LoVo (cell line): Measurements from ENCODE around the gene NDRG3.
A peak's percentile ranks its signal among the peaks of the same experiment; 100 is the strongest.
"Not testable (repeated sequence)": the region's sequence is repeated elsewhere in the genome, so short reads cannot be mapped to it uniquely, and the experiment has no call there.

Experiments used
- DNase-seq: peaks from one replicate; pipeline ENCODE4 v3.0.0-alpha.2; 2016; ENCODE audit warnings: low spot score

NDRG3 gene

GRCh38 chr20:36760647-36761046 lies 14.8 kb upstream of the NDRG3 start:
- no peak for DNase-seq

DNA sequence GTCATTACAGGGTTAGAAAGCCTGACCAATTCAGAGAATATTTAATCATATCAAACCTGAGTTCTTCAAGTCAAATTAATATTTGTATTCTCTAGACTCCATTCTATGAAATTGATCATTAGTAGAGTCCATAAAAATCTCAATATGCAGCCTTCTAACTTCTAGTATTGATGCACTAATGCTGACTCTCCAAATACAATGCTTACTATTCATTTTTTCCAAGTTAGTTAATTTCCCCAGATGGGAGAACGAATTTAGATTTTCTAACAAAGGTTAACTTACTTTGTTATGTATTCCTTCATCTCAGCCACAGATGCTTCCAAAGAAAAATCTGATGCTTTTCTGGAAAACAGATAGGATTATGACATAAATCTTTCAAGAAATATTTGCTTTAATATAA lies 12.4 kb upstream of the NDRG3 start:
- DNase-seq, result no peak

DNA sequence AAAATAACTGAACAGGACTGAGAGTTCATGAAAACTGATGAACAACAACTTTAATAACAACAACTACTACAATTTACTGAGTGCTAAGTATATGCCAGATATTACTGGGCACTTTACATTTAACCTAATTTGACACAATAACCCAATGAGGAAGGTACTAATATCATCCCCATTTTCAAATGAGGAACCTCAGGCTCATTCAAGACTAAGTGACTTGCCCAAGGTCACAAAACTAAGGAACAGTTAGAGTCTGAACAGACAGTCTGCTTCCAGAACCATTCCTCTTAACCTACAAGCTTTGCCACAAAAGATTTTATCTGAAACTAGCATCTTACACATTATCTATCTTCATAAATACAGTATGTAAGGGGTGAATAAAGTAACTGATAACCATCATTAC lies 10.6 kb upstream of the NDRG3 start:
- no peak for DNase-seq

GRCh38 chr20:36754656-36755222 lies 8.8 kb upstream of the NDRG3 start:
- peak; percentile 31 for DNase-seq

DNA sequence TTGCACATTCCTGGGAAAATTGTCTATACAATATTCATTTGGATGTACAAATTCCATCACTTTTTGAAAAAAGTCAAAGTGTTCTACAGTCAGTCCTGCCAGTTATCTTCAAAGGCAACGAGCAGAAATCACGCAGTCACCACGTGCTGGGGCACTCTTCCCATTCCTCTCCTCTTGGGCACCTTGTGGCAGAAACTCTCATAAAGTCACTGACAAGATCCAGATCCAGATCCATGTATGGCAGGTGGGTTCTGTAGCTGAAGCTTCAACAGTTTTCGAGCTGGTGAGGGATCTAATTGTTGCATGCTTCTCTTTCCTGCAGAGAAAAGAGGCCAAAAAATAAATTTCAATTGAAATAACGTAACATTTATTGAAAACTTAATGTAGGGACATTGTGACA lies 6.7 kb upstream of the NDRG3 start:
- no peak for DNase-seq

GRCh38 chr20:36745234-36745926 lies 510 bp downstream of the NDRG3 start:
- peak; percentile 7 for DNase-seq

GRCh38 chr20:36744764-36745191 lies 1.1 kb downstream of the NDRG3 start:
- DNase-seq, result no peak

DNA sequence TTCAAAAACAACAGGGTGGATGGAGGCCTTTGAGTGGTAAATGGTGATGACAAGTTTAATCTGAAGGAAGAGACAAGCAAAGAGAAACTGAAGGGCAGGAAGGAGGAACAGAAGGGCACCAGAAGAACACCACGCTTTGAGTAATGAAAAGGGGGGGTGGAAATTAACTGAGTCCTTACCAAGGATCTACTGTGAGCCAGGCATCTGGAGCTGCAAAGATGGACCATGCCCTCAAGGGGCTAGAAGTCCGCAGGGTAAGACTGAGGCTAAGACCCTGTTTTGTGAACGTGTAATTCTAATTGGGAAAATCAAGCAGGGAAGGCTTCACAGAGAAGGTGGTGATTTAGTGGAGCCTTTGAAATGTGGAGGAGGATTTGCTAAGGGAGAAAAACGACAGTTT lies 1.6 kb downstream of the NDRG3 start:
- no peak for DNase-seq

GRCh38 chr20:36742558-36742957 lies 3.3 kb downstream of the NDRG3 start:
- DNase-seq, result no peak

- DNase-seq, result no peak
Observed at GRCh38 chr20:36741072-36741471, 4.8 kb downstream of the NDRG3 start.

GRCh38 chr20:36737183-36737499 lies 8.7 kb downstream of the NDRG3 start:
- no peak for DNase-seq

DNA sequence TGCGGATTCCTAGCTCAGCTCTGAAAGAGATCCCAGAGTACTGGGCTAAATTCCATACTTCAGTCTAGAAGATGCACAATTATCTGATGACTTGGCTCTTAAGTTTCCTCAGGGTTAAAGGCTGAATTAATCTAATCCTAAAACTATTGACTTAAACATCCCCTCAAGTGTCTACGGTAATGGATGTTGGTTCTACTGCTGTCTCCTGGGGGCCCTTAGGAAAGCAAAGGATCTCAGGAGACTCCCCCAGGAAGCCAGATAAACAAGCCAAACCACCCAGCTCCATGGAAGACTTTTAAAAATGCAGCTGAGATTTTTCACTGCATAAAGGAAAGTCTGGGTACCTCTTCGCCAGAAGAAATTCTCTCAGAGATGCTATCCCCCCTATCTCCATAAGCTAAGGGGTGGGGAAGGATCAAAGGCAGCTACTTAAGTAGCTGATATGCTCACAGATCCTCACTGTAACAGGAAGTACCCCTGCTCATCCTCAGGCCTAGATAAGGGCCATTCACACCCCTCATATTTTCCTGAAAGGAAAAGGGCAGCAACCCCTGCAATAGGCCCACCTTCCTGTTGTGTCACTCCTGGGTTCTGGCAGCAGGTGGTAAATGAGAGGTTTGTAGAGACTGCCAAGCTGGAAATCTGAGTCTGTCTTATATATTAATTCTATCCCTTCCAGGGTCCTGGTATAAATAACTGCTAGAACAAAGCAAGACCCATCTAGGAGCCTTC lies 9.3 kb downstream of the NDRG3 start:
- no peak for DNase-seq

DNA sequence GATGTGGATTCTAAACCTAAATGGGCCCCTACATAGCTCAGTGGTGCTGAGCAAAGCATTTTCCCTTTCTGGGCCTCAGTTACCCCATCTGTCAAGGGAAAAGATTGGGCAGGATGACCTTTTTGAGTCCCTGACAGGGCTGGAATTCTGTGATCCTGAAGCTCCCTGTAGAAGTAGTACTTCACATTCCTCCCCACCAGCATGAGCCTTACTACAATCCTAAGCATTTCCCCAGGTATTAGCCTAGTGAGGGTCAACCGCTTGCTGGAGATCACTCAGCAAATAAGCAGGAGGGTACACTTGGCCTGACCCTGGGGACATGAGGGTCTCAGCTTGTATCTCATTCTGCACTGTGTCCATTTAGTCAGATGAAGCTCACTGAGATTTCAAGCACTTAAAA lies 13.4 kb downstream of the NDRG3 start:
- no peak for DNase-seq

- no peak for DNase-seq
Observed at GRCh38 chr20:36728986-36729385, 16.9 kb downstream of the NDRG3 start.

GRCh38 chr20:36726168-36726567 lies 19.7 kb downstream of the NDRG3 start:
- DNase-seq, result no peak

- no peak for DNase-seq
Observed at GRCh38 chr20:36720510-36720909, 25.4 kb downstream of the NDRG3 start.

GRCh38 chr20:36717657-36718056 lies 28.2 kb downstream of the NDRG3 start:
- no peak for DNase-seq

GRCh38 chr20:36717021-36717420 lies 28.9 kb downstream of the NDRG3 start:
- DNase-seq, result no peak

DNA sequence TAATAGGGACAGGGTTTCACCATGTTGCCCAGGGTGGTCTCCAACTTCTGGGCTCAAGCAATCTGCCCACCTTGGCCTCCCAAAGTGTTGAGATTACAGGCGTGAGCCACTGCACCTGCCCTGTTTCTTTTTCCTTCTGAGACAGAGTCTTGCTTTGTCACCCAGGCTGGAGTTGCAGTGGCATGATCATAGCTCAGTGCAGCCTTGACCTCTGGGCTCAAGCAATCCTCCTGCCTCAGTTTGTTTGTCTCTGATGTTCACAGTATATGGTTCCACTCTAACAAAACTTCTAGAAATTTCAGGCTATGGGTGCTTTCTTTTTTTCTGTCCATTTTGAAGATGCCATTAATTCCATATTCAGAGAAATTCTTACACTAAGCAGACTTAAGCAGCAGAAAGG lies 33.1 kb downstream of the NDRG3 start:
- DNase-seq, result no peak

DNA sequence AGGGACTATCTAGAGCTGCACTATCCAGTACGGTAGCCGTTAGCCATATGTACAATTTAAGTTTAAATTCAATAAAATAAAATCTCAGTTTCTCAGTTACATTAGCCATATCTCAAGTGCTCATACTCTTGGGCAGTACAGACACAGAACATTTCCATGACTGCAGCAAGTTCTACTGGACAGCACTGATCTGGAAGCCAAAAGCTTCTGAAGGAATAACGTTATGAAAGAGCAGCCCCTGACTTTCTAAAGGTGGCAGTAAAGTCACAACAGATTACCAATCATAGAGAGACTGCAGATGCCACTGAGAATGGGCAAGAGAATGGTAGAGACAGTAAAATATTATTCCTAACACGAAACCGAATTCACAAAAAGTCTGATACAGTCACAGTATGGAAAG lies 36.8 kb downstream of the NDRG3 start:
- no peak for DNase-seq

DNA sequence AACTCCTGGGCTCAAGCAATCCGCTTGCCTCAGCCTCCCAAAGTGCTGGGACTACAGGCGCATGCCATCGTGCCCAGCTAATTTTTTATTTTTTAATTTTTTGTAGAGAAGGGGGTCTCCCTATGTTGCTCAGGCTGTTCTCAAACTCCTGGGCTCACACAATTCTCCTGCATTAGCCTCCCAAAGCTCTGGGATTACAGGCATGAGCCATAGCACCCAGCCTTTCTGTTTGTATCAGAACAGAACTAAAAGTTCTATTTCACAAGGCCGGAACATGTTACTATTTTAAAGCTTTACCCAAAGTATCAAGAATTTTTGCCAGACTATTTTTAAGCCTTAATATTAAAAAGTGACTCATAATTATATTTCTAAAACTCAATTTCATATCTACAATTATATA lies 42.4 kb downstream of the NDRG3 start:
- DNase-seq, result no peak

DNA sequence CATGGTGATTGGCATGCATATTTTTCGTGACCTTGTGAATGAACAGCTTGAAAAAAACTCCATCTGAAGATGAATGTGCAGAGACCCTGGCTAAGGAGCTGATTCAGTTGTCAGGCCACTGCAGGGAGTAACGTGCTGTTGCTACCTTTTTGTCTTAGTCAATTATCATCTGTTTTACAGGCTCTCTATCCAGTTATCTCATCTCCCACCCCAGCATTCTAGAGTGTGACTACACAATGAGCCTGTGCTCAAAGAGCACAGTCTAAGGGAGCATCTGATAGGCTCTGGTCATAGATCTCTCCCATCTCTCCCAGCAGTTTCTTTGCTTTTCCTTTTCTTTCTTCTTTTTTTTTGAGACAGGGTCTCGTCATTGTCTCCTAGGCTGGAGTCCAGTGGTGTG lies 45.5 kb downstream of the NDRG3 start:
- no peak for DNase-seq

DNA sequence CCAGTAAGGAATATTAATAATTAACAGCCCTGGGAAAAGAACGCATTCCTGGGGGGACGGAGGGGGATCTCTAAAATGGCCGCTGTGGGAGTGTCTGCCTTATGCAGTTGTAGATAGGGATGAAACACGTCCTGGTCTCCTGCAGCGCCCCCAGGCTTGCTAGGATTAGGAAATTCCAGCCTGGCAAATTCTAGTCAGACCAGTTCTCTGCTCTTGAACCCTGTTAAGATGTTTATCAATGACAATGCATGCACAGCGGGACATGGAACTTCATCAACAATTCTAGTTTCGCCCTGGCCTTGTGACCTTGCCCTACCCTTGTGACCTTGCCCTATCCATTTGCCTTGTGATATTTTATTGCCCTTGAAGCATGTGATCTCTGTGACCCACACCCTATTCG lies 50.4 kb downstream of the NDRG3 start:
- not testable (repeated sequence) for DNase-seq

- DNase-seq, result no peak
Observed at GRCh38 chr20:36688630-36689029, 57.3 kb downstream of the NDRG3 start.
